ENCODE data around the gene ITCH. TPM values are rescaled to one million over a fixed set of nuclear protein-coding genes. Genes with fewer than 3 reads are reported as not detected.

ITCH gene
- total RNA-seq, 2 donors from 2014 or later = 38.8 to 45.6 TPM

DNA sequence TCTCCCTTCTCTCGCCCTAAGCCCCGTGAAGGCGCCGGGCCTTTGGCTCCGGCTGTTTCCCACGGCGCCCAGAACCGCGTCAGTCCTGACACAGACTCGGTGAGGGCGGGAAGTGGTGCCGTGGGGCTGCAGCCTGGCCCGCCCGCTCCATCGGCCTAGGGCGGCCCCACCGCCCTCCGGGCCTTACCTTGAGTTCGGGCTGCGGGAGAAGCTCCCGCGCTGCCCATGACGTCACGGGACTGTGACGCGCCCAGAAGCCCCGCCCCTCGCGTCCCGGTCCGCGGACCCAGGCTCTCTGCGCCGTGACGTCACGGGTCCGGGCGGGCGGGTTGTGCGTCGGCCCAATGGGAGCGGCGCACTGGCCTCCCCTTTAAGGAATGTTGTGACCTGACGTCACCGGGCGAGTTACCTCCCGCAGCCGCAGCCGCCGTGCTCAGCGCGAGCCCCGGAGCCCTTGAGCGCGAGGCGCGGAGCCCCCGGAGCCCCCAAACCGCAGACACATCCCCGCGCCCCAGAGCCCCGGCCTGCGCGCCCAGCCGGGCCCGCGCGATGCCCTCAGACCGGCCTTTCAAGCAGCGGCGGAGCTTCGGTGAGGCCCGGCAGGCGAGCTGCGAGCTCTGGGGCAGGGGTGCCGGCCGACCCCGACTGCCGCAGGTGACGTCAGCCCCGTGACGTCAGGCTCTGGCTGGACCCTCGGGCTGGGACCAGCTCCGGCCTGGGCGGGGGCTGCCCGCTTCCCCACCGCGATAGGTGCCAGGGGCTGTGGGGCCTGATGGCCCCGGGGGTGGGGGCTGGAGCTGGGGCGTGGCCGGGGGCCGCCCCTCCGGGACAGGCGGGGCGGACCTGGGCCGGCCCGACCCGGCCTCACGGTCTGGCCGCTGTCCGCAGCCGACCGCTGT, 195.5 kb downstream of the ITCH start, which contains the start of gene MAP1LC3A:
Gene MAP1LC3A, plus strand, starts transcription at position 399 of the 899 bp plus-strand sequence. Its CDS starts 151 bp downstream, at position 550.
- intact Hi-C loops (cut with DNase I) = no loop called here
- DNase-seq (peak; percentile 98), ATAC-seq (peak; percentile 95 to 96)

DNA sequence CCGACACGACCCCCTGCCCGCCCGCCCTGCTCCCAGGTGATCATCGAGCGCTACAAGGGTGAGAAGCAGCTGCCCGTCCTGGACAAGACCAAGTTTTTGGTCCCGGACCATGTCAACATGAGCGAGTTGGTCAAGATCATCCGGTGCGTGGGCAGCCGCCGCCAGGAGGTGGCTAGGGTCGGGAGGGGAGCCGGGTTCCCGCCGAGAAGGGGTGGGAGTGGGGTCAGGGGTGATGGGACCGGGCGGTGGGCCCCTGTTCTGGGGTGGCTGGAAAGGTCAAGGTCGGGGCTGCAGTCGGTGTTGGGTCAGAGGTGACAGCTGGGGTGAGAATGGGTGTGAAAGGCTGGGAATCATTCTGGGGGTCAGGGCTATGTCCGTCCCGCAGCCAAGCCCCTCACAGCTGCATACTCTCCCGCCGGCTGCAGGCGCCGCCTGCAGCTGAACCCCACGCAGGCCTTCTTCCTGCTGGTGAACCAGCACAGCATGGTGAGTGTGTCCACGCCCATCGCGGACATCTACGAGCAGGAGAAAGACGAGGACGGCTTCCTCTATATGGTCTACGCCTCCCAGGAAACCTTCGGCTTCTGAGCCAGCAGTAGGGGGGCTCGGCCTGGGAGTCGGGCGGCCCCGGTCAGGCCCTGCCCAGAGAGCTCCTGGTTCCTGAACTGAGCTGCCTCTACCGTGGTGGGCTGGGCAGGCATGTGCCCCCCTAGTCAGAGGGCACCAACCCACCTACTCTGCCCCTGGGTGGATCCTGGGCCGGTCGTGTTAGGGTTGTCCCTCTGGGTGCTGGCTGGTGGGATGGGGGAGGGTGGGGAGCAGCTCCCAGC, 196.5 kb downstream of the ITCH start:
- peak; percentile 1 to 4 for ATAC-seq
- DNase-seq = peak; percentile 42
- intact Hi-C loops (cut with DNase I) = no loop called here

DNA sequence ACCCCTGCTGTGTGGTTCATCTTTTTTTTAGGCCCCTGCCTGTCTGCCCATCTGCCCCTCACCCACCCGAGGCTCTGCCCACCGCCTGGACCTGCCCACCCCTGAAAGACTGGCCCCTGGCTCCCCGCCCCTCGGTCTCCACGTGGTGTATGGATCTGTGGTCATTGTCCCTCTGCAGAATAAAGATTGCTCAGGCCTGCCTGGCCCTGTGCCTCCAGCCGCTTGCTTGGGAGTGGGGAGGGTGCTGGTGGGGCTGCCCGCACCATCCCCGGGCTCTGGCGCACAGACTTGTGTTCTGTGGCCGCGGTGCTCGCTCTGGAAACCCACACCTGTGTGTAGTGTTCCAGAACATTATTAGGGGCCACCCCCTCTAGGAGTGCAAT, 197.1 kb downstream of the ITCH start:
- intact Hi-C loops (cut with DNase I) = no loop called here
- ATAC-seq (no peak), DNase-seq (no peak)

DNA sequence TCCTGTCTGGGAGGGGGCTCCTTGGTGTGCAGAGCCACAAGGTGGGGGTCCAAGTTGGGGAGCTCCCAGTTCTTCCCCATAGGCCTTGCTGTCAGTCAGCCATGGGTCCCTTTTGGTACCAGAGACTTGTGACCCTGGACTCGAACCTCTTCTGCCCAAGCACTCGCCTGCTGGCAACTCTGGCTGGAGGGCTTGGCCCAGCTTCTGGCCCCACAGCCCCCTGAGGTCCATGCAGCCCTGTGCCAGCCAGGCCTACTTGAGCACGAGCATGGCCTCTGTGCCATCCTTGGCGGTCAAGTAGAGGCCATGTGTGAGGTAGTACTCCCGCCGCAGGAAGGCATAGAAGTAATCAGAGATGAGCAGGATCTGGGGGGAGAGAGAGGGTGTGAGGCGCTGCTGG, 197.5 kb downstream of the ITCH start:
- no peak for ATAC-seq
- no peak for DNase-seq
- intact Hi-C loops (cut with DNase I) = no loop called here

Small RNA genes lying within 50 kb of the gene (microRNA-seq; reads per million reads assigned to microRNA genes)
- 0 reads per million in 2 donors for gene MIR644A

Other genes starting within 250 kb of the ITCH start
- gene ASIP, start 121.8 kb upstream of the ITCH start, total RNA-seq = 1 to 10 TPM; 1.2 to 1.5 TPM
- 10 to 100 TPM; 49.2 to 50.5 TPM for gene AHCY, start 59.9 kb upstream of the ITCH start, total RNA-seq
- gene DYNLRB1, start 153.1 kb downstream of the ITCH start, total RNA-seq = 100 to 1,000 TPM; 138 to 141 TPM
- 10 to 100 TPM; 76.7 to 85.7 TPM for gene MAP1LC3A, start 195.4 kb downstream of the ITCH start, total RNA-seq

Data from left cardiac atrium (tissue), 4 donors.